Measurements from ENCODE around the gene ST6GALNAC2.
"Not testable (repeated sequence)": the region's sequence is repeated elsewhere in the genome, so short reads cannot be mapped to it uniquely, and the experiment has no call there.

Gene ST6GALNAC2

DNA sequence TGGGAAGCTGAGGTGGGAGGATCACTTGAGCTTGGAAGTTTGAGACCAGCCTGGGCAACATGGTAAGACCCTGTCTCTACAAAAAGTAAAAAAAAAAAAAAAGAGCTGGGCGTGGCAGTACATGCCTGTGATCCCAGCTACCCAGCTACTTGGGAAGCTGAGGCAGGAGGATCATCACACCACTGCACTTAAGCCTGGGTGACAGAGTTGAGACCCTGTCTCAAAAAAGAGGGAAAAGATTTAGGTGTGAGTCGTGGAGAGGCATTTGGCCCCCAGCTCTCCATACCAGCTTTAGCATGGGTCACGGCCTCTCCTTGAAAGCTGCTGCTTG, 19.1 kb downstream of the ST6GALNAC2 start:
- DNase-seq (ENCODE audit: low read depth) = no peak
- TF ChIP-seq CTCF (conservative IDR thresholded peaks at IDR 0.05; ENCODE audit: low read depth, low read length) = no peak
- H3K4me3 ChIP-seq (ENCODE audit: low read length) = no peak overlapping the region

DNA sequence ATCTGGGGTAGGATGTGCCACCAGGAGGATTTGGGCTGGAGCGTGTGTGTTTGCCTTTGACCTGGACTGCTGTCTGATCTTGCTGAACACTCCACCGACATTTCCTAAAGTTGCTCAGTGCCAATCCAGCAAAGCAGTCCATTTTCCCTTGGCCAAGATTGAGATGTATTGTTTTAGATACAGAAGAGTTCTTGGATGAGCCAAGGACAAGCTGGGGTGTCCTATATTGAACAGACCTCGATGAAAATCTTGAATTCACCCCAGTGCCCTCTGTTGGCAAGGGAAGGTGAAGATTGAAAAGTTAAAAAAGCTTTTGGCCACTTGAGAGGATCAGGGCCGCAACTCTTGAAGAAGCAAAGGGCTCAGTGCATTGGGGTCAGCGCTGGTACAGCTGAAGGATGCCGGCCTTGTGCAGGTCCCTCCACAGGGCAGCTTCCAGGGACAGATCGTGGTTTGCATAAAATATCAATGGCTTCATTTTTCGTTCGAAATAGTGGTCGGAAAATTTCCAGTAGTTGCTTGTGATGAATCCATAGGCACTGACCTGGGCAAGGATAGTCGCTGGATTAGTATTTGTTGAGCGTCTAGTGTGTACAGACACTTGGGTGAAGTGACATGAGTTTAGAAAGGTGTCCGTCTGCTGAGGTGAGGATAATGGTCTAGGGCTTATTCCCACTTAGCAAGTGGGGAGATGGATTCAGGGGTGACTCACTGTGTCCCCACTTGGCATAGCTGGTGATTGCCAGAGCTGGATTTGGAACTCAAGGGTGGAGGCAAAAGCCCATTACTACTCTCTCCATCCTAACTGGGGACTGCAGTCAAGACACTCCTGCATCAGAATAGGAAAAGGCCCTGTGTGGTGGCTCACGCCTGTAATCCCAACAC, 19.7 kb downstream of the ST6GALNAC2 start:
- DNase-seq (ENCODE audit: low read depth) = no peak
- no peak for TF ChIP-seq CTCF (conservative IDR thresholded peaks at IDR 0.05; ENCODE audit: low read depth, low read length)
- no peak overlapping the region for H3K4me3 ChIP-seq (ENCODE audit: low read length)

GRCh38 chr17:76564991-76565727, 20.5 kb downstream of the ST6GALNAC2 start:
- H3K4me3 ChIP-seq (ENCODE audit: low read length); DNase-seq (ENCODE audit: low read depth): not testable (repeated sequence)

DNA sequence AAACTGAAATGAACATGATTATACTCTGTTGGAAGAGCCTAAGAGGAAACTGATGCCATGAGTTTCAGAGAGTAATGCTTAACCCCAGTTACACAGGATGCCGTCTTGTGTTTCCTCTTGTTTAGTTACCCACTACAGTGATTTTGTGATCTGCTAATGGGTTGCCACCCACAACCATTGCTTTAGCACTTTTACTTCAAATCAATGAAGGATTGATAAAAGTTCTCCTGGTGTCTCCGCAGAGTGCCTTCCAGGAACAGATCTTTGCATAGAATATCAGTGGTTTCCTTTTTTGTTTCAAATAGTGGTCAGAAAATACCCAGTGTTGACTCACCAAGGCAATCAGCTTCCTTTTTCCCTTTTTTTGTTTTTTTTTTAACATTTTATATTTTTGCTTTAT, 22.3 kb downstream of the ST6GALNAC2 start:
- H3K4me3 ChIP-seq (ENCODE audit: low read length); DNase-seq (ENCODE audit: low read depth): not testable (repeated sequence)

- H3K4me3 ChIP-seq (ENCODE audit: low read length) = no peak overlapping the region
- no peak for TF ChIP-seq CTCF (conservative IDR thresholded peaks at IDR 0.05; ENCODE audit: low read depth, low read length)
- DNase-seq (ENCODE audit: low read depth) = no peak
Observed at GRCh38 chr17:76562734-76563148, 22.9 kb downstream of the ST6GALNAC2 start.

DNA sequence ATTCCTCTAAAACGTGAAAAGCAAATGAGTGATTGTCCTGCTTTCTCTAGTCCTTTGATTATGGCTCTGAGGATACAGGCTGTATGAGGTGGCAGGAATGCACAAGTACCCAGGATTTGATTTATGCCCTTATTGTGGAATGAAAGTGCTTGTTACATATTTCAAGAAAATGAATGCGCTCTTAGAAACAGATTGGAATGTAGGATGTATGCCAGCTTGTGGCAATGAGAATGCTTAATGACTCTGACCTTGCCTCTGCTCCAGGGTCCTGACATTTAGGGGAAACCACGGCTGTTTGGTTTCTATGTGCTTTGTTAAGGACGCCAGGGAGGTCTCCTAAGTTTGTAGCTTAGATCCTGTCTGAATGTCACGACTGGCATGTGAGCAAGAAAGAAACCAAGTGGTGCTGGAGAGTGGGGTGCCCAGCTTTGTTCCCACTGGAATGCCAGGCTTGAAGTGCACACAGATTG, 23.8 kb downstream of the ST6GALNAC2 start:
- H3K4me3 ChIP-seq (ENCODE audit: low read length) = no peak overlapping the region
- DNase-seq (ENCODE audit: low read depth) = peak; percentile 68
- no peak for TF ChIP-seq CTCF (conservative IDR thresholded peaks at IDR 0.05; ENCODE audit: low read depth, low read length)

DNA sequence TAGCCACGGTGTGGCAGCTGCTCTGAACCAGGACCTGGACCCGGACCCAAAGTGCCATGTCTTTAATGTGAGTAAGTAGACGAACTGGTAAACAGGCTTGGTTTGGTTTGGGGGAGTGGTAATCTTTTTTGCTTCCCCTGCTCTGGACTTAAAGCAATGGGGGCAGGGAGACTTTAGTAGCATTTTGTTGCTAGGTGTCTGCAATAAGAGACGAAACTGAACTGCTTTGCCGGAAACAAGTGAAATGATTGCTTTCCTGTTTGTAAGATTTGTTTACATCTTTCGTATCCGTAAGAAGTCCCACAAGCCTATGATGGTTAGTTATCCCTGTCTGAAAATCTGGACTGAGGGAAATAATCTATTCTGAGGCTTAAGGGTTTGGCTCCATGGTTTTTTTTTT, 24.3 kb downstream of the ST6GALNAC2 start:
- H3K4me3 ChIP-seq (ENCODE audit: low read length) = peak overlapping the region; percentile 14
- TF ChIP-seq CTCF (conservative IDR thresholded peaks at IDR 0.05; ENCODE audit: low read depth, low read length) = no peak
- no peak for DNase-seq (ENCODE audit: low read depth)

DNA sequence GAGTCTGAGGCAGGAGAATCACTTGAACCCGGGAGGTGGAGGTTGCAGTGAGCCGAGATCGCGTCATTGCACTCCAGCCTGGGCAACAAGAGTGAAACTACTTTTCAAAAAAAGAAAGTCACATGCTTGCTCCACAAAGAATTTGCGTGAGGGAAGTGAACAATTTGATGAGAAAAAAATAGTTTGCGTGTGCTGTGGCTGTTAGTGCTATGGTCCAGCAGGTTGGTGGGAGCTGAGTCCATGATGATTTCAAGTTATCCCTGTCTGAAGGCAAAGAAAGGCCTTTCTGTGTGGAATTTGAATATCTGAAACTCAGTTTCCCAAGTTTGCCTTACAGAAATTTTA, 24.8 kb downstream of the ST6GALNAC2 start:
- no peak for TF ChIP-seq CTCF (conservative IDR thresholded peaks at IDR 0.05; ENCODE audit: low read depth, low read length)
- peak overlapping the region; percentile 14 for H3K4me3 ChIP-seq (ENCODE audit: low read length)
- DNase-seq (ENCODE audit: low read depth) = no peak

Measured in retinal pigment epithelial cell (primary cell).